Measurements from ENCODE around the gene INAFM2.

The INAFM2 gene

DNA sequence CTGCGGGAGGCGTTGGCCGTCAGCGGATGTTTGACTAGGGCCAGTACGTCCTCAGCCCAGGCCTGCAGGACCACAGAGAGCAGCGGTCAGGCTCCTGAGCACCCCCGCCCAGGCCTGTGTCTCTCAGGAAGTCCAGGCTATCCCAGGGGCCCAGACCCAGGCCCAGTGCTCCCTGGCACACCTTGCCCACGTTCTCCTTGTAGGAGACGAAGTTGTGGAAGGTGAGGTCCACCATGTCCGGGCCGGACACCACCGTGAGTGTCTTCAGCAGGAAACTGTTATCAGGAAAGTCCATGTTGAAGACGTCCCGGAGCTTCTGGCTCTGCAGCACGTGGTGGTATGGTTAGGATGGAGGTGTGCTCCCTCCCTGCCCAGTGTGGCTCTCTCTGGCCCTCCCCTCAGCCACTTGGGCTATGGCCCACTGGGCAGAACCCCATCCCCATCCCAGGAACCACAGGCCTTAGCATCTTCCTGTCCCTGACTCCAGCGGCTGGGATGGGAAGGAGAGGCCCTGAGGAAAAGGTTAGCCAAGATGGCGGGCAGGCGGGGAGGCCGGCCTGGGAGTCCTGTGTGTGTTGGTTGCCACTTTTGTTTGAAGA is 21.1 kb upstream of the INAFM2 start:
- DNase-seq (ENCODE audit: low read depth, low spot score) = no peak
- H3K4me3 ChIP-seq (ENCODE audit: low read length) = no peak overlapping the region

DNA sequence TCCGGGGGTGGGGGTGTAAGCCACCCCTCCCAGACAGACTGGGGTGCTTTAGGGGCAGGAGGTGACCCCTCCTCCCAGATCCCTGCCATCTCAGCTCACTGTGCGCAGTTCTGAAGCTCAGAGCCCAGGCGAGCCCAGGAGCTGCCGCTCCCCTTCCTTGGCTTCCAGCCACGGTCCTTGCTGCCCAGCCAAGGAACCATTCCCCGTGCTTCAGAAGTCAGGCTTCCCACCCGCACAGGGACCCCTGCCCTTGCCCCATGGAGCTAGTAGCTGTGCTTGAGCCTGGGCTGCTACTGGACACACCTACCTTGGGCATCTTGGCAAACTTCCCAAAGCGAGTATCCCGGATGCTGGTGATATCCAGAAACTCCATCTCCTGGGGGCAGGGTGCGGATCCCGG is 20.5 kb upstream of the INAFM2 start:
- H3K4me3 ChIP-seq (ENCODE audit: low read length) = no peak overlapping the region
- no peak for DNase-seq (ENCODE audit: low read depth, low spot score)

DNA sequence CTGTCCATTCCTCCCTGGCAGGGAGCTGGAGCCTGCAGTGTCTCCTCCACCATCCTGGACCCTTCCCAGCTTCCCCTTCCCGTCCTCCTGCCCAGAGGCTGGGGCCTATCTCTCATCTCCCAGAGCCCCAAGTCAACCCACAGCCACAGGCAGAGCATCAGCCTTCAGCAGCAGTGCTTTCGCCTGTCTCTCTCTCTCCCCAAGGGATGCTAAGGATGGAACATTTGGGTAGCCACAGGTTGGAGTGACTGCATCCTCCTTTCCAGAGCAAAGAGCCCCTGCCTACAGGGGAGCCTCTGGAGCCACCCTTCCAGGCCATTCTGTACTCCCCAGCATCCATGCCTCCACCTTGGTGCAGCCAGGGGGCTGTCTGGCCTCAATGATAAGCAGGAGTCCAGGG is 19.9 kb upstream of the INAFM2 start:
- no peak overlapping the region for H3K4me3 ChIP-seq (ENCODE audit: low read length)
- DNase-seq (ENCODE audit: low read depth, low spot score) = no peak

DNA sequence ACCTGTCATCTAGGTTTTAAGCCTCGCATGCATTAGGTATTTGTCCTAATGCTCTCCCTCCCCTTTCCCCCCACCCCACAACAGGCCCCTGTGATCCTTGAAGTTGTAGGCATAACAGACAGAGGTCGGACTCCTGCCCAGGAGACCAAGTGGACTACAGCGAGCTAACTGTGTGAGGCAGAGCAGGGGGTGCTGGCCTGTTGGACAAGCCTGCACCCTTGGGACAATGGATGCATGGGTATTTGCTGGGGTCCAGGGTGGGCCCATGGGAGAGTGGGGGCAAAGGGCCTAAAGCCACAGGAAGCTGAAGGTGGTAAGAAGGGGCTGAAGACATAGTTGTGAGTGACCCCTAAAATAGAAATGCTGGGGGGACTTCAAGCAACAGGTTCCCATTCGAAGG is 18.2 kb upstream of the INAFM2 start:
- no peak for DNase-seq (ENCODE audit: low read depth, low spot score)
- no peak overlapping the region for H3K4me3 ChIP-seq (ENCODE audit: low read length)

DNA sequence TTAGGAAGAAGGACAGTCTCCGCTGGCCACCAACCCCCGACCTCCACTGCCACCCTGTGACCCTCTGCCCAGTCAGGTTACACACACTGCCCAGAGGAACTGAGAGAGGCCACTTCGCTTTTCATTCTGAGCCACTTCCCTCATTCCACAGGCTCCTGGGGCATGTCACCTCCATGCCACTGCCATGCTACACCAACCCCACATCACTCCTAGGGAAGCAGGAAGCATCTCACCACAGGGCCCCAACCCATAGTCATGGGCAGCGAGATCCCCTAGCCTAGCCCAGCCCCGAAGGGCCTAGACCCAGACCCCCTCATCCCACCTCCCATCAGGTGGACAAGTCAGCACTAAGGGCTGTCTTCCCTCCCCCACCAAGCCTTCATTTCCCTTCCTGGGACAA is 17.1 kb upstream of the INAFM2 start:
- no peak for DNase-seq (ENCODE audit: low read depth, low spot score)

DNA sequence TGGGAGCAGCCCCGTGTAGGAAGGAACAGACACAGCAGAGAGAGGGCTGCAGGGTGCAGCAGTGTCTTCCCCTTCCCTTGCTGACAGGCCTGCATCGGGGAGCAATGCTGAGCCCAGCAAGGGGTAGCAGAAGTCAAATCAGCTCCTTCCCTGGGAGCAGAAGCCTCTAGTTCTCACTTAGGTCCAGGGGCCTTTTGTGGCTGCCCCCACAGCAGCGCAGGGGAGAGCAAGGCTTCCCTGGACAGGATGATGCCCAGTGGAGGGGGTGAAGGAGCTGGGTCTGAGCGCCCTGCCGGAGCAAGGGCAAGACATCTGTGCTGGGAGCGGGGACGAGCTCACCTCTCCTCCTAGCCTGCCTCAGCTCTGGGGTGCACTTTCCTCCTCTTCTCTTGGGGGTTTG is 16.6 kb upstream of the INAFM2 start:
- H3K4me3 ChIP-seq (ENCODE audit: low read length) = peak overlapping the region; percentile 68

More for the DNA sequence above, 17.1 kb upstream of the INAFM2 start:
- no peak overlapping the region for H3K4me3 ChIP-seq (ENCODE audit: low read length)

DNA sequence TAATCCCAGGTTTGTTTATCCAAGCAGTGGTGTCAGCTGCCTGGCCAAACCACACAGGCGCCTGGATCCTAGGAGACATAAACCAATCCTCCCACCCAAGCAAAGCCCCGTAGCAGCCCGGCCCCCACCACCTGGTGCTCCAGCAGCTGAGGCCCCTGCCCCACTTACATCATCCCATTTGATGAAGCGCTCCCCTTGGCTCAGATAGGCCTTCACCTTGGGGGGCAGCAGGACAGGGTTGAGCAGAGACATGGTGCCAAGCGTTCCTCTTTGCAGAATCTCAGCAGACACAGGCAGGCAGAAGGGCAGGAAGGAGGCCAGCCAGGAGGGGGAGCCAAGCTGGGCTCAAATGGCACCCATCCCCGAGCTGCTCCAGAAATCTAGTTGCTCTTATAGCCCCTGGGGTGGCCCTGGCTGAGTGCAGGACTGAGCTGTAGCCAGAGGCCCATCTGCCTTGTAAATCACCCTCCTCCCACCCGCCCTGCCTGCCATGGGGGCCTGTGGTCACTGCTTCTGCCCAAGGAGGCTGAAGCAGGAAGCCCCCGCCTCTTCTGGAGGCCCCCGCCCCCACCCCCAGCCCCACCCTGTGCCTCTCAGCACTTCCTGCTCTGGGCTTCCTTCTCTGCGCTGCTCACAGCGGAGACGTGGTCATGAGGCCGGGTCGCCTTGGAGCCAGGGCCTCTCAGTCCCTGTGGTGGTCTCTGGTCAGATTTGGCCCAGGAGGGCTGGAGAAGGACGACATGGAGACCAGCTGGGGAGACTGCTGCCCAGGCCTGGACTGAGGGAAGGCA is 15.9 kb upstream of the INAFM2 start, which contains the start of gene PLCB2:
PLCB2 (minus strand) TSS at position 515 of the 791 bp plus-strand sequence; CDS start at position 252, 263 bp downstream.
- peak; percentile 57 for DNase-seq (ENCODE audit: low read depth, low spot score)
- H3K4me3 ChIP-seq (ENCODE audit: low read length) = peak within 1 kb of the TSS; percentile 68

More for the DNA sequence above, 16.6 kb upstream of the INAFM2 start:
- DNase-seq (ENCODE audit: low read depth, low spot score) = no peak

DNA sequence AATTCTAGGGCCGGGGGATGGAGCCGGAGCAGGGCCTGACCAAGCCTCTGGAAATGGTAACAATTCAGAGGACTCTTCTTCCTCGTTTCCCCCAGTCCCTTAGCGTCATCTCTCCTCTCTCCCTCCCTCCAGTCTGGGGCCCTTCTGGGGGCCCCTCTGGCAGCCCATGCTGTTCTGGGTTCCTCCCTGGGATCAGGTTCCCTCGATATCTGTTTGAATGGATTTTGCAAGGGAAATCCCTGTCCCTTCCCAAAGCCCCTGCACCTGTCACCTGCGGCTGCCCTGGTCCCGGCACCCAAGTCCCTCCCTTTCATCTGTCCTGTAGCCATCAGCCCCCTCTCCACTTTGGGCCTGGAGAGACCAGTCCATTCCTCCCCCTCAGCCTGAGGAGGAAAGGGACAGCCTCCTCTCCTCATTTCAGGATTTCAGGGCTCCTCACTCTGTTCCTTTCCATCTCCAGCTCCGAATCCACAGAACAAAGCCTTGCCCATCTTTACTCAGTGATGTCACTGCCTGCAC is 14.1 kb upstream of the INAFM2 start:
- H3K4me3 ChIP-seq (ENCODE audit: low read length) = no peak overlapping the region
- DNase-seq (ENCODE audit: low read depth, low spot score) = no peak

DNA sequence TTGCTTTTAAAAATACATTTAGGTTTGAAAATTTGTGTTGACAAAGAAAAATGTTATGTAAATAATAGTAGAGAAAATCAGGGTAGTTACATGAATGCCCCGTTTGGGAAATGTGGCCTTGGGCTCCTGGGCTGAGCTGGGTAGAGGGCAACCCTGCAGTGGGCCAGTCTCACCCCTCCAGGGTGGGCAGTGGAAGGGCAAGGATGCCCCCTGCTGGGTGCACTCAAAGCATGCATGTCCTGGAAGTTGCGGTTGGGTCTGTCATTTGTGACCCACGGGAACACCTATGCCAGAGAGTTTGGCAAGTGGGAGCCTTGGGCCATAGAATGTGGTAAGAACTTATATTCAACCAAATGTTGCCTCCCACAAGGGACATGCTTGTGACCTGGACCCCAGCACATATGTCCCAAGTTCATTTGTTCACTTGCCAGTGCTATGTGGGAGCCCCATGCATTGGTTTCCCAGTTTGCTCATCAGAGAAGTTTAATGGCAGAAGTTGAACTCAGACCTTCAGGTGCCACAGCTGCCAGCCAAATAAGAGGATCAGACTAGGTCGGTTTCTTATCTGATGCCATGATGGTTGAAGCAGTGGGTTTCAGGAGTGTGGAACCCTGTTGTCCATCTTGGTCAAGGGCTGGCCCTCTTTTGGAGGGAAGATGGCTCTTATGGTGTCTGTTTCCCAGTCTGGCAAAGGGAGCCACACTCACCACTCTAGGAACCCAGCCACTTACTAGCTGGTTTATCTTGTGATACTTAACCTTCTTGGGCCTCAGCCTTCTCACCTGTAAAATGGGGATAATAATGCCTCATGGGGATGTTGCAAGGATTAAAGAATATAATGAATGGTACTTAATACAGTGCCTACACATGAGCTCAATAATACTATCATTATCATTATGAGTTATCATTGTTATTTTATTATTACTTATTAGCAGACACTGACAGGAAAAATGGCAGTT is 13.2 kb upstream of the INAFM2 start:
- peak; percentile 52 for DNase-seq (ENCODE audit: low read depth, low spot score)
- no peak overlapping the region for H3K4me3 ChIP-seq (ENCODE audit: low read length)

DNA sequence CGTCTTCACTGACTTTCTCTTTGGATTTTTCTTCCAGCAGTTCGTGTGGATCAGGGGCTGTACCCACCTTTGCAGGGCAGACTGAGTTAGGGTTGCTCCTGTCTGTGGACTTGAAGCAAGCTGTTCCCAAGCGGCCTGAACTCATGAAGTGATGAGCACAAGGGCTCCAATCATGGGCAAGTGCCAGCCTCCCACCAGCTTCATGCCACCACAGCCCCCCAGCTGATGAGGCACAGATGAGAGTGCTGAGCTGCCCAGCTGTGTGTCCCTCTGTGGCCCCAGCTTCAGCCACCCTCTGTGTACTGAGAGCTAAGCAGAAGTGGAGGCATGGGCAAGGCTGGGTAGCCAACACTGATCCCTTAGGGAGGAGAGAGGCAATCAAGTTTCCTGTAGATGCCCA is 12.5 kb upstream of the INAFM2 start:
- H3K4me3 ChIP-seq (ENCODE audit: low read length) = no peak overlapping the region
- DNase-seq (ENCODE audit: low read depth, low spot score) = no peak

DNA sequence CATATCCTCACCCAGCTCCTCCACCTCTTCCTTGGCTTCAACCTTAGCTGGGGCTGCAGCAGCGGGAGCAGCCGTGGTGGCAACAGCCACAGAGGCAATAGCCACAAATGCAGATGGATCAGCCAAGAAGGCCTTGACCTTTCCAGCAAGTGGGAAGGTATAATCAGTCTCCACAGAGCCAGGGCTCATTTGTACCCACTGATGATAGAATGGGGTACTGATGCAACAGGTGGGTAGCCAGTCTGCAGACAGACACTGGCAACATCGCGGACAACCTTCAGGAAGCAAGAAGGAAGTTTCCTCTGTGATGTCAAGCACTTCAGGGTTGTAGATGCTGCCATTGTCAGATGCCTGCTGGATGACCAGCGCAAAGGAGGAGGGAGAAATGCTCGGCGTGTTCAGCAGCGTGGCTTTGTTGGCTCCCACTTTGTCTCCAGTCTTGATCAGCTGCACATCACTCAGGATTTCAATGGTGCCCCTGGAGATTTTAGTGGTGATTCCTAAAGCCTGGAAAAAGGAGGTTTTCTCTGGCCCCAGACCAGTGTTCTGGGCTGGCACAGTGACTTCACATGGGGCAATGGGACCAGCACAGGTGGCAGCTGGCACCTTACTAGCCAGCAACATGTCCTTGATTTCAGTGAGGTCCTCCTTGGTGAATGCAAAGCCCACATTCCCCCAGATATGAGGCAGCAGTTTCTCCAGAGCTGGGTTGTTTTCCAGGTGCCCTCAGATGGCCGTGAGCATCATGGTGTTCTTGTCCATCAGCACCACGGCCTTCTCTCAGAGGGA is 10.9 kb upstream of the INAFM2 start:
- no peak for DNase-seq (ENCODE audit: low read depth, low spot score)
- no peak overlapping the region for H3K4me3 ChIP-seq (ENCODE audit: low read length)

DNA sequence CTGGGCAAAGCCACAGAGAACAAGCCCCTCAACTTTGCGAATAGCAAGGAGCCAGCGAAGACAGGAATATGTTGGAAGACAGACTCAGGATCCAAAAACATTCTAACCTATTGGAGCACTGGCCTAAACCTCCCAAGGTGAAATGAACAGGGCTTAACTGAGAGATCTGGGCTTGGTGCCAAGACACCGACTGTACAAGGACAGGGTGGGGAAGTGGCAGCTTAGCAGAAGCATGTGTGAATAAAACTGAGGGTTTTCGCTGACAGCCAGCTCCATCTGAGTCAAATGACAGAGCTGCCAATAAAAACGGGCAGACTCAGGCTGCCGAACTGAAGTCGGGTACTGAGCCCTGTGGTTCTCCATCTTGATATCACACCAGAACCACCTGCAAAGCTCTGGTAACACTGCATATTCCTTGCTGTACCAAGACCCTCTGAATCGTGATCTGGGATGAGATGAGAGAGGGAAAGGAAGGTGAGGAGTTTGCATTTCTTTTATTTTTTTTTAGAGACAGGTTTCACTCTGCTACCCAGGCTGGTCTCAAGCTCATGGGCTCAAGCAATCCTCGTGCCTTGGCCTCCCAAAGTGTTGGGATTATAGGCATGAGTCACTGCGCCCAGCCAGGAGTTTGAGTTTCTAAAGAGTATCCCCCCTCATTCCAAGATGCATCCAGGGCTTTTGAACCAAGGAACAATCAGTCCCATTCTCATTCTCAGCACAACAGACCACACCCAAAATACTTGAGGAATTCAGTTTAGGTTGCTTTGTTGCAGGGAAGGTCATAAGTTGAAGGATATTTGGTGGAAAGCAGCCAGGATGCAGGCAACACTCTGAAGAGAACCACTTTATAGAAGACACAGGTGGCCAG is 9.7 kb upstream of the INAFM2 start:
- DNase-seq (ENCODE audit: low read depth, low spot score) = peak; percentile 65
- H3K4me3 ChIP-seq (ENCODE audit: low read length) = no peak overlapping the region

DNA sequence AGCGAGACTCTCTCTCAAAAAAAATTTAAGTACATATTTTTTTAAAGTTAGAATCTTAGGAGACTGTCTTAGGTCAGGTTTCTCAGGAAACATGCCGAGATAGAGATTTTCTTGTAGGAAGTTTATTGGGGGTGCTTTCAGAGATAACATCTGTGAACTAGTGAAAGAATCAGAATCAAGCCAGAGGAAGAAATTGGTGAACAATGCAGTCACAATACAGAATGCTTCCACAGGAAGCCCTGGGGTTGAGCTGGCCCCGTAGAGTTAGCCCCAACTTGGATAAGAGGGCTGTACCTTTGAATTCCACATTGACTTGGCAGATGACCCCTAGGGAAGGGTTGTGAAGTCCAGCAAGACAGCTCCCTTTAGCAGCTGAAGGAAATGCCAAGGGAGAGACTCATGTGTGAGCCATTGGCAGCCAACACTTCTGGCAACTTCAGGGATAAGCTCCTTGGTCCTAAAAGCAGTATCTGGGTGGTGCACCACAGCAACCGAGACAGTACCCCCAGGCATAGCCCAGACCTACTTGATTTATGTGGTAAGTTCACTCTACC is 8.7 kb upstream of the INAFM2 start:
- H3K4me3 ChIP-seq (ENCODE audit: low read length) = no peak overlapping the region
- no peak for DNase-seq (ENCODE audit: low read depth, low spot score)

DNA sequence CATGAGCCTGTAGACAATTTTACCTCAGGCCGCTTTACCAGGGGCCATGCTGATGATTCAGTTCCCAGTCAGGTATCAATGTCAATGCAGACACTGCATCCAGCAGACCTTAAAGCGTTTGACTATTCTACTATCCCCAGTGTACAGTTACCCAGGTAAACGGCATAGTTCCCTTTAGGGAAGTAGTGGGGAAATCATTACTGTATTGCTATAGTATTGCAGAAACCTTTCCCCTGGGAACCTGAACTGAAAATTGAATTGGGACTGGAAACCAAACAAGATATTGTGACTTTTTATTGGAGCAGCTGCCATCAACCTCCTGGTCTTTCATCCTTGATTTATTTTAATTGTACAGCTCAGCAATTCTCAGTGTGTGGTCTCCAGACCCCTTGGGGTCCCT is 6.6 kb upstream of the INAFM2 start:
- no peak for DNase-seq (ENCODE audit: low read depth, low spot score)

DNA sequence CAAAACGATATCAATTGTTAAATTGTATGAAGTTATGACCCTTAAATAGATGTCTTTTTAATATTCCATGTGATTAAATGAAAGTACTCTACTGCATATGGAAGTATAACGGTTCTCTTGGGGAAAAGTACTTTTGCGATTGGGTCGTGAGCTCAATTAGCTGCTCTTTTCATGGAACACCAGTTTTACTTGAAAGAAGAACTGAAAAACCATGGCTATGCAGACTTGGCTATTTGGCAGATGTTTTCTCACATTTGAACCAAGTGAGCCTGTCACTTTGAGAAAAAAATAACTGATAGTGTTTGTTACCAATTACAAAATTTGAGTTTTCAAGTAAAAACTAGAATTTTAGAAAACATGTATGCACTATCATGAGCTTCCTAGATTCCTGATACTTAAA is 5.9 kb upstream of the INAFM2 start:
- H3K4me3 ChIP-seq (ENCODE audit: low read length) = no peak overlapping the region

More for the DNA sequence above, 6.6 kb upstream of the INAFM2 start:
- H3K4me3 ChIP-seq (ENCODE audit: low read length) = no peak overlapping the region

DNA sequence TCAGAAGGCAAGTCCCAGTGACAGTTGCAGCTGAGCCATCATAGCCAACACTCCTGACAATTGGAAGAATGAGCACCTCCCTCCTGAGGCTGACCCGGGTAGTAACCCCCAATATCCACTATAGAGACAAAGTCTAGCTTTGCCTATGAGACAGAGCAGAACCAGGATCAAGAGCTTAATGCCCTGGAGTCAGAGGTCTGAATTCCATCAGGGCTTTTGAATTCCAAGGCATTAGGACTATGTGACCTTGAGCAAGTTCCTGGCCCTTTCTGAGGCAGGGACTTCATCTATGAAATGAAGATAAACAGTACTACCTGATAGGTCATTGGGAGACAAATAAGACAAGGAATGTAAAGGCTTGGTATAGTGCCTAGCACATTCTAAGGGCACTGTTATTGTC is 3.1 kb upstream of the INAFM2 start:
- DNase-seq (ENCODE audit: low read depth, low spot score) = no peak
- H3K4me3 ChIP-seq (ENCODE audit: low read length) = no peak overlapping the region

More for the DNA sequence above, 5.9 kb upstream of the INAFM2 start:
- no peak for DNase-seq (ENCODE audit: low read depth, low spot score)

DNA sequence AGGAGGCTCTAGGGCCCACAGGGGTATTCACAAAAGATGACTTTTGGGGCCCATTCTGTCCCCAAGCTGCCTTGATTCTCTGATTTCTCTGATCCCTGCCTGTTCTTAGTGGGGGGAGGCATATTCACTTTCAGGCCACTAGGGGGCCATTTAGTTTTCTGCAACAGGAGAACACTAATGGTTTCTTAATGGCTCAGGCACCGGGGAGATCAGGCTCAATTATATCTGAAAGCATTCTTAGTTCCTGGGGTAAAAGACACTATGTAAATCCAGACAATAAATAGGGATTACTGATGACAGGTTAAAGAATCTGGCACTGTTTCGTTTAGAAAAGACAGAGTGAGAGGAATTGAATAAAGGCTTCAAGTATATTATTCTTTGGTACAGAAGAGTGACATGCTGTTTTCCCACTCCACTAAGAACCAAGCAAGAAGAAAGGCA is 2.5 kb upstream of the INAFM2 start:
- no peak overlapping the region for H3K4me3 ChIP-seq (ENCODE audit: low read length)
- DNase-seq (ENCODE audit: low read depth, low spot score) = peak; percentile 60

Measured in Jurkat, Clone E6-1 (cell line).